ENCODE measurements around the gene FZD10.
A peak's percentile ranks its signal among the peaks of the same experiment; 100 is the strongest.

FZD10 gene

GRCh38 chr12:130183585-130184370 is 21.5 kb downstream of the FZD10 start:
- no peak for DNase-seq

- DNase-seq: no peak
Measured at GRCh38 chr12:130184404-130185090, 22.3 kb downstream of the FZD10 start.

GRCh38 chr12:130185455-130186391 is 23.5 kb downstream of the FZD10 start:
- no peak for DNase-seq

- no peak for DNase-seq
Measured at GRCh38 chr12:130186651-130187268, 24.5 kb downstream of the FZD10 start.

- DNase-seq: peak; percentile 10
Measured at GRCh38 chr12:130192642-130193345, 30.5 kb downstream of the FZD10 start.

GRCh38 chr12:130194154-130194553 is 31.9 kb downstream of the FZD10 start:
- DNase-seq: no peak

GRCh38 chr12:130195369-130195768 is 33.1 kb downstream of the FZD10 start:
- DNase-seq: no peak

- no peak for DNase-seq
Measured at GRCh38 chr12:130195776-130196175, 33.5 kb downstream of the FZD10 start.

- no peak for DNase-seq
Measured at GRCh38 chr12:130196827-130197226, 34.6 kb downstream of the FZD10 start.

GRCh38 chr12:130198026-130198662 is 35.9 kb downstream of the FZD10 start:
- DNase-seq: no peak

- no peak for DNase-seq
Measured at GRCh38 chr12:130198663-130199060, 36.4 kb downstream of the FZD10 start.

GRCh38 chr12:130199581-130200390 is 37.5 kb downstream of the FZD10 start:
- no peak for DNase-seq

- DNase-seq: no peak
Measured at GRCh38 chr12:130200445-130200844, 38.2 kb downstream of the FZD10 start.

- DNase-seq: no peak
Measured at GRCh38 chr12:130201037-130201436, 38.8 kb downstream of the FZD10 start.

GRCh38 chr12:130202201-130202600 is 39.9 kb downstream of the FZD10 start:
- no peak for DNase-seq

GRCh38 chr12:130203151-130203550 is 40.9 kb downstream of the FZD10 start:
- no peak for DNase-seq

GRCh38 chr12:130204541-130204953 is 42.3 kb downstream of the FZD10 start:
- DNase-seq: no peak

- no peak for DNase-seq
Measured at GRCh38 chr12:130205495-130205894, 43.2 kb downstream of the FZD10 start.

GRCh38 chr12:130212384-130212989 is 50.2 kb downstream of the FZD10 start:
- no peak for DNase-seq

- DNase-seq: no peak
Measured at GRCh38 chr12:130213249-130213648, 51.0 kb downstream of the FZD10 start.

Data from NCI-H526 treated with DMSO at 0.1 percent for 48 hours (cell line).